BLaER1 treated with 17β-estradiol and CSF1 and Interleukin-3, amounts not matched to agents 10 nM and 100 nM (cell line): Measurements from ENCODE around the gene MYO19.
"Not testable (repeated sequence)": the region's sequence is repeated elsewhere in the genome, so short reads cannot be mapped to it uniquely, and the experiment has no call there.

Experiments
- H3K27ac ChIP-seq, 11 experiments: shearing (Covaris generic); formaldehyde crosslinking; 2 replicates each; pipeline ENCODE4 v1.8.1; 2022
- H3K27me3 ChIP-seq, 11 experiments: shearing (Covaris generic); formaldehyde crosslinking; 2 replicates each; pipeline ENCODE4 v1.8.1; 2022
- H3K36me3 ChIP-seq, 11 experiments: shearing (Covaris generic); formaldehyde crosslinking; 2 replicates each; pipeline ENCODE4 v1.8.1; 2022
- H3K4me1 ChIP-seq, 10 experiments: shearing (Covaris generic); formaldehyde crosslinking; 2 replicates each; pipeline ENCODE4 v1.8.1; 2022
- H3K4me2 ChIP-seq, 11 experiments: shearing (Covaris generic); formaldehyde crosslinking; 2 replicates each; pipeline ENCODE4 v1.8.1; 2022
- H3K4me3 ChIP-seq, 10 experiments: shearing (Covaris generic); formaldehyde crosslinking; 2 replicates each; pipeline ENCODE4 v1.8.1; 2022
- H3K9ac ChIP-seq, 11 experiments: shearing (Covaris generic); formaldehyde crosslinking; 2 replicates each; pipeline ENCODE4 v1.8.1; 2022
- H3K9me3 ChIP-seq, 11 experiments: shearing (Covaris generic); formaldehyde crosslinking; replicated peaks in 1 of 11; 2 replicates each; pipeline ENCODE4 v1.8.1; 2022
- H4K20me1 ChIP-seq, 11 experiments: shearing (Covaris generic); formaldehyde crosslinking; 2 replicates each; pipeline ENCODE4 v1.8.1; 2022
- Cebpa-rat ChIP-seq, 11 experiments: shearing (Covaris generic); IDR thresholded peaks; 2 replicates each; pipeline ENCODE4 v1.8.1; 2022

MYO19 gene

DNA sequence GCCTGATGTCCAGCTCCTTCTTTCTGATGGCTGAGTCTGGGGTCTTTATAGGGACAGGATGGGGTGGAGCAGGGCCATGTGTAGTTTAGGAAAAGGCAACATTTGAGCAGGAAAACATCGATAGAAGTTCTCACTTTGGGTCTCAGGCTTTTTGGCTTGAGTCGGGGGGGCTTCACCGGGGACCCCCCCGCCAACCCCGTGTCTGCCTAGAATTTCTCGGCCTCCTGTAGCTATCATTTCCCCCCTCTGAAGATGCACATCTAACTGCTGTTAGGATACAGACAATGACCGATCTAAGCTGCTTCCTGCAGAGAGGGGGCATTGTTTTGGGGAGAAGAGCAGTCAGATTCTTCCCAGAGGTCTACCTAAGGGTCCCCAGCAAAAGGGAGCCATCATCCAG, 64.9 kb downstream of the MYO19 start:
- Histone ChIP-seq H3K9me3 (no peaks in the 10 kb centered on the region), H3K36me3 (no peaks in the 10 kb centered on the region), H3K27me3 (peaks cover 0 to 16% (median 12%) of the 10 kb centered on the region in 11 experiments; a peak in 13 of 22 replicates), H4K20me1 (no peaks in the 10 kb centered on the region; a peak in 2 of 22 replicates), H3K4me3 (no peak overlapping the region), H3K4me2 (peak overlapping the region in 8 of 11 experiments; percentile 16 to 68 (median 61); a peak in 10 of 22 replicates), H3K4me1 (peaks cover 4 to 33% (median 29%) of the 10 kb centered on the region in 10 experiments; a peak in 18 of 20 replicates), H3K27ac (no peak overlapping the region), H3K9ac (no peak overlapping the region)
- no peak for TF ChIP-seq Cebpa-rat (IDR thresholded peaks at IDR 0.05)

DNA sequence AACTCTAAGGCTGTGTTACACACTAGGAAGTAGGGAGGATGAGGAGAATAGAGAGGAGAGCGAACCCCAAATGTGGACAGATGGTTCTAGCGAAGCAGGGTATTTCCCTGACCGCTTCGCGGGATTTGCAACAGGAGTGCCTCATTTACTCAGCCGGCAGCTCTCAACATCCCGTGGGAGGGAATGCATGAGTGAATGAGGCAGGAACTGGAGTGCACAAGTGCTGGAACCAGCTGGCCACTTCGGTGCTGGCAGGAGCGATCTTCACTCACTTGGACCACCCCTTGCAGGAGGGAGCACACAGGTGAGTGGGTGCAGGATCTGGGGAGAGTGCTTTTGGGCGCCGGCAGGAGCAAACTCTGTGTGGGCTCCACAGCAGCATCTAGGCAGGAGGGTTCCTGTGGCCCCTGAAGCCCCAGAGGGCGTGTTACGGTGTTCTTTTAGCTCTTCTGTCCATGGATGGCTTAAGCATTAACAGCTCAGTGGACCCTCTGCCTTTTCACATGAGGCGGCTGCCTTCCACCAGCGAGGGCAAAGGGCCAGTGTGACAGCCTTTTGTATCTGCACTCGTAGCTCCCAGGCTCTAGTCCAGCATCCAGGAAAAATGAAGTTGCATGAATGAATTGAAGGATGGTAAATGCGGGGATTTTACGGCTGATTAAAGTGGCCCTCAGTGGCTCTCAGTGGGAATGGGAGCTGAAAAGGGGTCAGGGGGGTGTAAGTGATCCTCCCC, 65.6 kb downstream of the MYO19 start:
- Histone ChIP-seq H3K4me2 (peak overlapping the region in 10 of 11 experiments; percentile 16 to 68 (median 57); a peak in 18 of 22 replicates), H3K27me3 (peaks cover 0 to 16% (median 12%) of the 10 kb centered on the region in 11 experiments; a peak in 13 of 22 replicates), H3K9ac (no peak overlapping the region; a peak in 1 of 22 replicates), H3K9me3 (no peaks in the 10 kb centered on the region), H3K27ac (no peak overlapping the region), H4K20me1 (no peaks in the 10 kb centered on the region; a peak in 2 of 22 replicates), H3K36me3 (no peaks in the 10 kb centered on the region), H3K4me3 (no peak overlapping the region), H3K4me1 (peaks cover 4 to 33% (median 29%) of the 10 kb centered on the region in 10 experiments; a peak in 18 of 20 replicates)
- TF ChIP-seq Cebpa-rat (IDR thresholded peaks at IDR 0.05) = no peak

GRCh38 chr17:36464765-36465088, 69.9 kb downstream of the MYO19 start:
- Histone ChIP-seq H3K4me2 (no peak overlapping the region), H3K4me1 (peaks cover 4 to 30% (median 19%) of the 10 kb centered on the region in 10 experiments; a peak in 17 of 20 replicates), H3K36me3 (no peaks in the 10 kb centered on the region), H4K20me1 (peaks cover 0 to 3% (median 0%) of the 10 kb centered on the region in 11 experiments; a peak in 1 of 22 replicates), H3K27me3 (peaks cover 0 to 16% (median 12%) of the 10 kb centered on the region in 11 experiments; a peak in 13 of 22 replicates), H3K9me3 (no peaks in the 10 kb centered on the region), H3K4me3 (no peak overlapping the region), H3K9ac (no peak overlapping the region), H3K27ac (no peak overlapping the region)
- TF ChIP-seq Cebpa-rat (IDR thresholded peaks at IDR 0.05) = no peak

- peaks cover 0 to 11% (median 9%) of the 10 kb centered on the region in 11 experiments; a peak in 13 of 22 replicates for H3K27me3 ChIP-seq
- H3K9me3 ChIP-seq = no peaks in the 10 kb centered on the region
- H3K36me3 ChIP-seq = no peaks in the 10 kb centered on the region
- no peak overlapping the region; a peak in 1 of 22 replicates for H3K4me2 ChIP-seq
- H3K9ac ChIP-seq = no peak overlapping the region
- H3K27ac ChIP-seq = no peak overlapping the region
- peaks cover 3 to 26% (median 14%) of the 10 kb centered on the region in 10 experiments; a peak in 17 of 20 replicates for H3K4me1 ChIP-seq
- H3K4me3 ChIP-seq = no peak overlapping the region
- peaks cover 0 to 3% (median 0%) of the 10 kb centered on the region in 11 experiments; a peak in 1 of 22 replicates for H4K20me1 ChIP-seq
- no peak for TF ChIP-seq Cebpa-rat (IDR thresholded peaks at IDR 0.05)
Observed at GRCh38 chr17:36463916-36464764, 70.5 kb downstream of the MYO19 start.

DNA sequence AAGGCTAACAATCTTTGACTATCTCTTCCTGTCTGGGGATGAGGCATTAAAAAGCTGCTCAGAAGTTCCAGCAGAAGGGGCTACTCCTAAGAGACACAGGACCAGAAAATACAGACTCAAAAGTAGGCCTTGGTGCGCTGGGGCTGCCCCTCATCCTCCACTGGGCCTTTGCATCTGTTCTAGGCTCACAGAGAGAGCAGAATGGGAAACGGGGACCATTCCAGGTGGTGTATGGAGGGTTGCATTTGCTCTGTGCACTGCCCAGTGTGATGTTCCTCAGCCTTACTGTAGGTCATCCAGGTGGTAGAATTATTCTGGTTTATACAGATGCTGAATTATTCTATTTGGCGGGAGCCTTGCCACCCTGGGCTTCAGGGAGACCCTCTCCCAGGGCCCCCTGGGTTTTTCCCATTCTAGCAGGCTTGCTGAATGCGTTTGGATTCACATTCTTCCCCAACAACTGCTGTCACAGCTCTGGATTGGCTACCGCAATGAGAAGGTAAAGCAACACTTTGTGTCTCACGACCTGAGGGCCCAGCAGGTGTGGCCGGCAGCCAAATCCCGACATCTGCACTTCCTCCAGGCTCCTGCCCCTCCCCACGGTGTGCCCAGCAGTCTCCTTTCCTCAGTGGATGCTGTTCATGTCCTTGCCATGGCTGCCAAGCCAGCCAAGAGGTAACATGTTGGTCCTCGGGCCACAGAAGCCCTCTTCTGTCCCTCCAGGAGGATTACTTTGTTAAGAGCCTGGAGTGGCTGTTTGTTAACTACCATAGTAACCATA, 73.1 kb downstream of the MYO19 start:
- H4K20me1 ChIP-seq = 0 out of 22 replicates have a peak, but pooled peaks cover 0 to 3% (median 0%) of the 10 kb centered on the region in 11 experiments
- no peaks in the 10 kb centered on the region for H3K36me3 ChIP-seq
- no peaks in the 10 kb centered on the region for H3K27me3 ChIP-seq
- H3K4me1 ChIP-seq = peaks cover 0 to 28% (median 14%) of the 10 kb centered on the region in 10 experiments; a peak in 11 of 20 replicates
- no peak for TF ChIP-seq Cebpa-rat (IDR thresholded peaks at IDR 0.05)
- H3K27ac ChIP-seq = no peak overlapping the region
- no peaks in the 10 kb centered on the region for H3K9me3 ChIP-seq
- no peak overlapping the region for H3K4me3 ChIP-seq
- H3K9ac ChIP-seq = no peak overlapping the region
- no peak overlapping the region for H3K4me2 ChIP-seq

DNA sequence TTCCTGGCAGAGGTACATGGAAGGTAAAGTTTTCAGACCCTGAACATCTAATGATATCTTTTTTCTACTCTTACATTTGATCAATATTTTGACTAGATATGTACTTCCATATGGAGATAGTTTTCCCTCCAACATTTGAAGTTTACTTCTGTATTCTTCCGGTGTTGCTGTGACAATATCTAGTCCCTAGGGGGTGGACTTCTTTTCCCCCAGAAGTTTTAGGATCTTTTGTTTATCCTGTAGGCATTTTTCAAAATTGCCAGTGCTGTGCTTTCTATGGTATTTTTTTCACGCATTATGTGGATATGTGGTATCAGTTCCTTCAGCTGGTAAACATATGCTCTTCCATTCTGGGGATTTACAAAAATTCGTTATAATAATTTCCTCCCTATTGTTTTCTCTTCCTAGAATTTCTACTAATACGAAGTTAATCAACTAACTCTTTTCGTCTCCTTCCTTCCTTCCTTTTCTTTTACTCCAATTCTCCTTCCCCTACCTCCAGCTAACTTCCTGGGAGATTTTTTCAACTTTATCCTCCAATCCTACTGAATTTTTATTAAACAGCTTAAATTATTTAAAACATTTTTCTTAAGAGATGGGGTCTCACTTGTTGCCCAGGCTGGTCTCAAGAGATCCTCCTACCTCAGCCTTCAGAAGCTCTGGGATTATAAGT, 74.3 kb downstream of the MYO19 start:
- Histone ChIP-seq H3K27me3 (no peaks in the 10 kb centered on the region), H3K36me3 (no peaks in the 10 kb centered on the region)
- no peak for TF ChIP-seq Cebpa-rat (IDR thresholded peaks at IDR 0.05)

DNA sequence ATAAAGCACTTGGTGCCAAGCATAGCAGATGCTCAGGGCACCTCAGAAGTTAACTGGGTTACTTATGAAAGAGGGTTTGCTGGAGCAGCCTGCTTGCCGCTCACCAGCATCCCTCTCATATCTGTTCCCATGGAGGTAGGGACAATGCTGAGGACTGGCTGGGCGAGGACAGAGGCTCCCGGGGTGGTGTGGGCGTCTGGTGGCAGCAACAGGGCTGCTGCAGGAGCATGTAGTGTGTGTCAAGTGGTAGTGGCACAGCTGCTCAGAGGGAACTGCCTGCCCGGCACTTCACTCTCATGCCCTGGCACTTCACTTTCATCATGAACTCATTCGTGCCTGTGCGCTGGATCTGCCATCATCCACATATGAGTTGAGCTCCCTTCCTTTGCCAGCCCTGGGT, 75.1 kb downstream of the MYO19 start:
- H3K4me2 ChIP-seq = no peak overlapping the region
- H3K27me3 ChIP-seq = no peaks in the 10 kb centered on the region
- peaks cover 0 to 28% (median 14%) of the 10 kb centered on the region in 10 experiments; a peak in 15 of 20 replicates for H3K4me1 ChIP-seq
- TF ChIP-seq Cebpa-rat (IDR thresholded peaks at IDR 0.05) = no peak
- H3K27ac ChIP-seq = no peak overlapping the region
- H4K20me1 ChIP-seq = 0 out of 22 replicates have a peak, but pooled peaks cover 0 to 3% (median 0%) of the 10 kb centered on the region in 11 experiments
- H3K36me3 ChIP-seq = no peaks in the 10 kb centered on the region
- H3K9ac ChIP-seq = no peak overlapping the region
- no peak overlapping the region for H3K4me3 ChIP-seq
- H3K9me3 ChIP-seq = no peaks in the 10 kb centered on the region

More for the DNA sequence above, 74.3 kb downstream of the MYO19 start:
- Histone ChIP-seq H4K20me1 (0 out of 22 replicates have a peak, but pooled peaks cover 0 to 3% (median 0%) of the 10 kb centered on the region in 11 experiments), H3K4me3 (no peak overlapping the region), H3K9me3 (no peaks in the 10 kb centered on the region), H3K9ac (no peak overlapping the region), H3K4me1 (peaks cover 0 to 28% (median 14%) of the 10 kb centered on the region in 10 experiments; a peak in 15 of 20 replicates), H3K4me2 (no peak overlapping the region), H3K27ac (no peak overlapping the region)

DNA sequence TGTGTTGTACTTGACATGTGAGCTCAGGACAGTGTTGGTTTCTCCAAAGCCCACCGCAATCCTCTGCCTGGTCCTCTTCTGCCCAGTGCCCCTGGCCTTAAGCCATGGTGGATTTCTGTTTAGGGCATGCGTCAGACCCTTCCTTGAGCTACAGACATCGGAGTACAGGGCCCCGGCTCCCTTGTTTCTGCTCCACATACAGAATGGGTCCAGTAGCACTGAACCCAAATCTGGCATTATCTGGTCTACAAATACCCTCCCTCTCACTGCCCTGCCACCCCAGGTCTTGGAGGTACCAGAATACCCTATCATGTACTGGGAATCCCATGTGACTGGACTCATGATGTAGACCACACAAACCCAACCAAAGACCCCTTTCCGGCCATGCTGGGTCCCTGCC, 75.6 kb downstream of the MYO19 start:
- H4K20me1 ChIP-seq = 0 out of 22 replicates have a peak, but pooled peaks cover 0 to 3% (median 0%) of the 10 kb centered on the region in 11 experiments
- H3K27me3 ChIP-seq = no peaks in the 10 kb centered on the region
- no peak for TF ChIP-seq Cebpa-rat (IDR thresholded peaks at IDR 0.05)
- no peak overlapping the region for H3K9ac ChIP-seq
- H3K27ac ChIP-seq = no peak overlapping the region
- H3K9me3 ChIP-seq = no peaks in the 10 kb centered on the region
- H3K36me3 ChIP-seq = no peaks in the 10 kb centered on the region
- no peak overlapping the region for H3K4me3 ChIP-seq
- peaks cover 0 to 28% (median 14%) of the 10 kb centered on the region in 10 experiments; a peak in 15 of 20 replicates for H3K4me1 ChIP-seq
- no peak overlapping the region for H3K4me2 ChIP-seq

GRCh38 chr17:36457701-36458100, 77.0 kb downstream of the MYO19 start:
- H3K4me3 ChIP-seq, H3K27ac ChIP-seq, H3K9me3 ChIP-seq, H3K9ac ChIP-seq, H4K20me1 ChIP-seq, H3K36me3 ChIP-seq, H3K27me3 ChIP-seq: not testable (repeated sequence)
- Histone ChIP-seq H3K4me1 (peaks cover 0 to 18% (median 8%) of the 10 kb centered on the region in 10 experiments; a peak in 12 of 20 replicates), H3K4me2 (peak overlapping the region in 6 of 11 experiments; percentile 20 to 45 (median 34); a peak in 11 of 22 replicates)

DNA sequence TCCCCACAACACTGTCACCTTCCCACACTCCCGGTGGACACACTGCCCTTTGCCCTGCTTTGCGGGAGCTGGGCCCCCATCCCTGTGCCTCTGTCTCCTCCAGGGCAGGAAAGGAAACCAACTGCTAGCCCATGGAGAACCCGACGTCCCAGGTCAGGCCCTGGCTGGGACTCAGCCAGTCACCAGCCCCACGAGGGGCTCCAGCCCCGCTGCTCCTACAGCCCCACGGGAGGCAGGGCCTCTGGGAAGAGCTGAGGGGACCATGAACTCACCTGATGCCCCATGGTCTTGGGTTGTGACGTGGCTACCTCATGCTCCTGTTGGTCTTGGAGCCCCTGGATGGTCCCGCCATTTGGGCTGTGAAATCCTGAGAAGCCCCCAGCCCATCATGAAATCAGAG, 81.8 kb downstream of the MYO19 start:
- H3K9me3 ChIP-seq, H3K9ac ChIP-seq, H3K4me3 ChIP-seq, H3K27me3 ChIP-seq, H3K36me3 ChIP-seq, H3K27ac ChIP-seq, H4K20me1 ChIP-seq, H3K4me1 ChIP-seq, H3K4me2 ChIP-seq: not testable (repeated sequence)

GRCh38 chr17:36449997-36450396, 84.7 kb downstream of the MYO19 start:
- H3K4me2 ChIP-seq, H3K9ac ChIP-seq, H4K20me1 ChIP-seq, H3K4me3 ChIP-seq, H3K9me3 ChIP-seq, H3K27me3 ChIP-seq, H3K36me3 ChIP-seq, H3K4me1 ChIP-seq, H3K27ac ChIP-seq: not testable (repeated sequence)
